ENCODE measurements around the gene AFG1L. TPM values are rescaled to one million over a fixed set of nuclear protein-coding genes. Genes with fewer than 3 reads are reported as not detected.

AFG1L gene
- total and polyA plus RNA-seq, 7 donors: 2.1 to 6.9 (median 3.5) TPM

DNA sequence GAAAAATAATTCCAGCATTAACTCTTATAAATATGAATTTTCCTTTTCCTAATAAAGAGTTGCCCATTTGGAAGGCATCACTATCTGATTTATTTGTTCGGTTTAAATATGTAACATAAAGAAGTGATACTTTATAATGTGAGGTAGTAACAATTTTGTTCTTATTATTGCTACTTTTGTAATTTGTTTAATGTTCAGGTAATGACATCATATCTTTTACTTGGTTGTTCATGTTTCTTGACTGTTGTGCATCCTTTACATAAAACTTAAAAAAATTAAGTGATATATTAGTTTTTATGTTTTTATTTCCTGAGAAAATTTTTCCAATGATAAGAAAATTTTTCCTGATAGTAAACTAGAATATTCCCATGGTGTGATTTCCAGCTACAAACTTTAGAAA is 124.6 kb downstream of the AFG1L start:
- no peaks in the 10 kb centered on the region for H3K27me3 ChIP-seq
- DNase-seq: no peak
- H3K36me3 ChIP-seq: no peaks in the 10 kb centered on the region
- TF ChIP-seq POLR2AphosphoS5 (IDR thresholded peaks at IDR 0.05): no peak
- no peak overlapping the region for H3K4me3 ChIP-seq
- WGBS, 2 donors: 92 to 96% methylated on average over 1 of the region's 1 CpG
- H3K9me3 ChIP-seq: no peaks in the 10 kb centered on the region
- intact Hi-C loops (cut with DNase I): no loop called here
- no peak overlapping the region for H3K27ac ChIP-seq
- H3K4me1 ChIP-seq: no peaks in the 10 kb centered on the region

DNA sequence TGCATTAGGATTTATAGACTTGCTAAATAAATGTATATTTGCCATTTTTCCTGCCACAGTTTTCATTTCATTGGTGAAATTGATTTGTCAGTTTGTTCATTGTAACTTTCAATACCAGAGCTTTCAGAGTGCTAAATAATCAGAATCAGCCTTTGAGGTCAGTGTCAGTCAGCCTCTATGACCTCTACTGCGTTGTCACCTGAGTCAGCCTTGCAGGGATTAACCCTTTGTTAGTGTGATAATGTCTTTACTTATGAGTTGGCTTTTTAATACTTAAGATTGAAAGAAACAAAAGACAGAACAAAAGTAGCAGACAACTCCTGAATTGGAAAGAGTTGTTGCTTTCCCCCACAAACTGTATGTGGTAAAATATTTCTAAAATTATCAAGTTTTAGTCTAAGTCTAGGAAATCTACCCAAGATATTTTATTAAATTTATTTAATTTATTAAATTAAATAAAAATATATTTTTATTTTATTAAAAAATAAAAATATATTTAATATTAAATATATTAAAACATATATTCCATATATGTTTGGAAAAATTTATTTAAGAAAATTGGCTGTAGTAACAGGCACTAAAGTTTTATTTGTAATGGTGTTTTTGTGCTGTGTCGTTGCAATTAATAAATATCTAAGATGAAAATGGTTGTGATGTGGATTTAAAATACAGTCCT is 125.2 kb downstream of the AFG1L start:
- WGBS, 2 donors: 59 to 74% methylated on average over 2 of the region's 2 CpGs
- Histone ChIP-seq H3K27me3 (no peaks in the 10 kb centered on the region), H3K36me3 (no peaks in the 10 kb centered on the region), H3K27ac (no peak overlapping the region), H3K4me1 (no peaks in the 10 kb centered on the region), H3K4me3 (no peak overlapping the region), H3K9me3 (no peaks in the 10 kb centered on the region)
- DNase-seq: no peak
- TF ChIP-seq EP300 (IDR thresholded peaks at IDR 0.05): no peak
- TF ChIP-seq, protein P1, sequence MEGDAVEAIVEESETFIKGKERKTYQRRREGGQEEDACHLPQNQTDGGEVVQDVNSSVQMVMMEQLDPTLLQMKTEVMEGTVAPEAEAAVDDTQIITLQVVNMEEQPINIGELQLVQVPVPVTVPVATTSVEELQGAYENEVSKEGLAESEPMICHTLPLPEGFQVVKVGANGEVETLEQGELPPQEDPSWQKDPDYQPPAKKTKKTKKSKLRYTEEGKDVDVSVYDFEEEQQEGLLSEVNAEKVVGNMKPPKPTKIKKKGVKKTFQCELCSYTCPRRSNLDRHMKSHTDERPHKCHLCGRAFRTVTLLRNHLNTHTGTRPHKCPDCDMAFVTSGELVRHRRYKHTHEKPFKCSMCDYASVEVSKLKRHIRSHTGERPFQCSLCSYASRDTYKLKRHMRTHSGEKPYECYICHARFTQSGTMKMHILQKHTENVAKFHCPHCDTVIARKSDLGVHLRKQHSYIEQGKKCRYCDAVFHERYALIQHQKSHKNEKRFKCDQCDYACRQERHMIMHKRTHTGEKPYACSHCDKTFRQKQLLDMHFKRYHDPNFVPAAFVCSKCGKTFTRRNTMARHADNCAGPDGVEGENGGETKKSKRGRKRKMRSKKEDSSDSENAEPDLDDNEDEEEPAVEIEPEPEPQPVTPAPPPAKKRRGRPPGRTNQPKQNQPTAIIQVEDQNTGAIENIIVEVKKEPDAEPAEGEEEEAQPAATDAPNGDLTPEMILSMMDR (IDR thresholded peaks at IDR 0.05): no peak
- TF ChIP-seq POLR2A (IDR thresholded peaks at IDR 0.05): no peak
- no peak for TF ChIP-seq POLR2AphosphoS5 (IDR thresholded peaks at IDR 0.05)
- intact Hi-C loops (cut with DNase I): no loop called here

DNA sequence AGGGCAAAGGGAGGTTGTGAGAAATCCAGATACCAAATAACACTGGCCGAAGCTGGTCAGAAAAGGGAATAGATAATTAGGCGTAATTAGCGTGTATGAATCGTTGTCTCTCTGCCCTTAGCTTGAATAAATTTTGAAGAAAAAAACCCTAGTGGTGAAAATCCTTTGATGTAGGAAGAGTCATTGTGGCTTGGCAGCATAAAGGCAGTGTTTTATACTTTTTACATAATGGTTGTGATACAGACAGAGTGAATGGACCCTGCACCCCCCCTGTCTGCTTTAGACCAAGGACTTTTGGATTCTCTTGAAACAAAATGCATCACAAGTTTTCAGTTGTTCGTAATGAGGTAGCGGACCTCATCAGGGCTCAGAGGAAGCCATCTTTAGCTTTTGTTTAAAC is 126.5 kb downstream of the AFG1L start:
- 94 to 96% methylated on average over 6 of the region's 6 CpGs for WGBS, 2 donors
- H3K4me3 ChIP-seq: no peak overlapping the region
- intact Hi-C loops (cut with DNase I): no loop called here

DNA sequence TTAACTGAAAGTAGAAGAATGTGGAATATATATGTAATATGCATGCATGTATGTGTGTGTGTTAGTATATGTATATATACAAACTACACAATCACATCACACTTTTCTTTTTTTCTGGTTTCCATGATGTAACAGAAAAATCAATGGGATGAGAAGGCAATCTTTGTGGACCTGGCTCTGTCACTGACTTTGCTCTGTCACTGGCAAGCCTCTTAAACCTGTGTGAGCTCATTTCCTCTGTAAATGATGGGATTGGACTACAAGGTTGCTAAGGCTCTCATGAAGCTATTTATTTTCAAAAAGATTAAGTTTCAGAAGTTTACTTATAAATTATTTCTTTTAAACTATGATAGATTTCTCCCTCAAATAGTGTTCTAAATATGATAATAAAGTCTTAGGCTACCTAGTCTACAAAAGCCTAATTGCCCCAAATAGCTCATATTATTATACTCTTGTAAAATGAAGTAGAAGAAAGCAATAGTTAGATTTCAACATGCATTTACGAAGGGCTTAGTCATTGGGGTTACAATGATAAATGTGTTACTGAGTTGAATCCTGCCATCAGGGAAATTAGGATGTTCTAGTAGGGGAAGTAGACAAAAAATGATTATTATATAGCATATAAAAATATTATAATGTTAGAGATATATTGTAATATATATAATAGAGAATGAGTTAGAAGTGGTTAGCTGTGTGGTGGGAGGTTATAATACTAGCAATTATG is 129.3 kb downstream of the AFG1L start:
- H3K27ac ChIP-seq: no peak overlapping the region
- H3K27me3 ChIP-seq: no peaks in the 10 kb centered on the region
- H3K36me3 ChIP-seq: no peaks in the 10 kb centered on the region
- TF ChIP-seq, protein P1 (IDR thresholded peaks at IDR 0.05): no peak
- TF ChIP-seq POLR2AphosphoS5 (IDR thresholded peaks at IDR 0.05) (no peak), EP300 (IDR thresholded peaks at IDR 0.05) (no peak), POLR2A (IDR thresholded peaks at IDR 0.05) (no peak)
- WGBS, 2 donors: 79 to 90% methylated on average over 1 of the region's 1 CpG
- DNase-seq: no peak
- H3K4me1 ChIP-seq: no peaks in the 10 kb centered on the region
- intact Hi-C loops (cut with DNase I): no loop called here
- H3K4me3 ChIP-seq: no peak overlapping the region
- H3K9me3 ChIP-seq: no peaks in the 10 kb centered on the region

More for the DNA sequence above, 126.5 kb downstream of the AFG1L start:
- Histone ChIP-seq H3K36me3 (no peaks in the 10 kb centered on the region), H3K27me3 (no peaks in the 10 kb centered on the region), H3K27ac (no peak overlapping the region), H3K4me1 (no peaks in the 10 kb centered on the region), H3K9me3 (no peaks in the 10 kb centered on the region)
- DNase-seq: no peak
- TF ChIP-seq, protein P1 (IDR thresholded peaks at IDR 0.05): no peak
- TF ChIP-seq POLR2AphosphoS5 (IDR thresholded peaks at IDR 0.05) (no peak), POLR2A (IDR thresholded peaks at IDR 0.05) (no peak), EP300 (IDR thresholded peaks at IDR 0.05) (no peak)

DNA sequence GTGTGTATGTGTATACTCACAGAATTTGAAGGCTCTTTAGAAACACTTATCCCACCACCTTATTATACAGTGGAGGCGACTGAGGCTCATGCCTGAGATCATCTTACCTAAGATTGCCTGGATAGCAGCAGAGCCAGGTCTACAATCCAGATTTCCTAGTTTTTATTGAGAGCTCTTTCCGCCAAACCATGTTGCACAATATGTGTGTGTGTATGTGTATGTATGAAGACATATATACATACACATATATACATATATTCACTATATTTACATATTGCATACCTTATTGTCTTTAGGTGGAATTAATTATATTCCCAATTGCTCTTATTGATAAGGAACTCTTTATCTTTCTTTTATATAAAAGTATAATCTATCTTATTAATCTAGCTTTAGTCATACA is 130.6 kb downstream of the AFG1L start:
- Histone ChIP-seq H3K36me3 (no peaks in the 10 kb centered on the region), H3K4me3 (no peak overlapping the region), H3K27me3 (no peaks in the 10 kb centered on the region), H3K27ac (no peak overlapping the region), H3K9me3 (no peaks in the 10 kb centered on the region), H3K4me1 (no peaks in the 10 kb centered on the region)
- 95 to 96% methylated on average over 2 of the region's 2 CpGs for WGBS, 2 donors
- intact Hi-C loops (cut with DNase I): no loop called here
- DNase-seq: no peak
- TF ChIP-seq EP300 (IDR thresholded peaks at IDR 0.05): no peak
- TF ChIP-seq POLR2AphosphoS5 (IDR thresholded peaks at IDR 0.05): no peak
- TF ChIP-seq, protein P1 (IDR thresholded peaks at IDR 0.05): no peak
- no peak for TF ChIP-seq POLR2A (IDR thresholded peaks at IDR 0.05)
